Stimulated activated CD4-positive, alpha-beta T cell treated with anti-CD3 and anti-CD28 coated beads, Interleukin-2, amount 100 ng/mL, for 4 hours (primary cell): ENCODE measurements around the gene CATSPER3.

Source experiments
- DNase-seq: peaks from one replicate; pipeline ENCODE4 v3.0.0-alpha.2; 2020; ENCODE audit warnings: low read depth

Gene CATSPER3

GRCh38 chr5:134967607-134968006 is at the start of gene CATSPER3:
Gene CATSPER3, plus strand, starts transcription at chr5:134967907. Its CDS starts 85 bp downstream, at chr5:134967992.
- DNase-seq = no peak

DNA sequence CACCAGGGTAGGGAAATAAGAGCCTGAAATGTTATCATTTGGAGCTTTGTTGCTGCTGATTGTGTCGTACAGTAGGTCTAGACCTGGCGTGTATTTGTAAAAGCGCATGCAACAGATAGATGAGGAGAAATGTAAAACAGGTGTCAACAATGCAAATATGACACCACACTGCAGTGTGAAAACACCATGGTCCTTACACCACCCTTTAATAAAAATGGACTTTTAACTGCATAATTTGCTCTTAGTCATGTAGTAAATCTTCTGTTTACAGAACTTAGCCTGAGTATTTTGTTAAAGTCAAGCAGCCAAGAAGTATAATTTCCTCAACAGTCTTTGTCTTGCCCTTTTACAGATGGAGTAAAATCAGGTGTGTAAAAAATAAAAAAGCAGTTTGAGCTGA is 48.8 kb upstream of the CATSPER3 start:
- DNase-seq = no peak

- DNase-seq = no peak
Observed at GRCh38 chr5:134920848-134921575, 46.7 kb upstream of the CATSPER3 start.

- no peak for DNase-seq
Observed at GRCh38 chr5:134932508-134932907, 35.2 kb upstream of the CATSPER3 start.

DNA sequence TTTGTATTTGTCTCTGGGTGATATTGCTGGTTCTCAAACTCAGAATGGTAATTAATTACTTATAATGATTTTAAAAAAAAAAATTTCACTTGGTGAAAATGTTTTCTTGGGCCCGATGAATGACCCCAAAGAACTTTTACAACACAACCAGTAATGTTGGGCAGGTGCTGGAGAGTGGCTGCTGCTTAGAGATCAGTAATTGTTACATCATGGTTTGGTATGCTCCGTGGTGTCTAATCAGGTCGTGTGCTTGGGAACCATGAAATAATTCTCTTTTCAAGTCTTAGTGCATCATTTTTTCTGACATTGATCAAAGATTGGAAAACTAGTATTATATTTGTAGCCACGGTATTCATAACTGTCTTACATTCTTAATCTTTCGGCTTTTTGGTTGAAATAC is 33.5 kb upstream of the CATSPER3 start:
- no peak for DNase-seq

- no peak for DNase-seq
Observed at GRCh38 chr5:134935711-134936602, 31.8 kb upstream of the CATSPER3 start.

DNA sequence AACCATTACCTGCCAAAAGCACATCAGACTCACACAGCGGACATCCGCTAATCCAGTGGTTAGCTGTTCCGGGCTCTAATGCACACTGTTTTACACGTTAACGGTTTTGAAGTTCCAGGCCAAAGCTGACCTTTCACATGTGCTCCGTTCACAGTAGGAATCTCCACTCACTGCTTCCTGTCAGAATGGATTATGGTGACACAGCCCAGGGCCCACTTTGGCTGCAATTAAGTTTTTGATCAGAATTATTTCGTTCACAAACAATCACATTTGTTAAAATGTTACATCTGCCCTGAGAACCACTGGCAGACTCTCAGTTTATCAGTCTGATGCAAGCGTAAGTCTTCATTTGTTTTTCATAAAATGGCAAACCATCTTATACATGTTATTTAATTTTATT is 30.2 kb upstream of the CATSPER3 start:
- no peak for DNase-seq

DNA sequence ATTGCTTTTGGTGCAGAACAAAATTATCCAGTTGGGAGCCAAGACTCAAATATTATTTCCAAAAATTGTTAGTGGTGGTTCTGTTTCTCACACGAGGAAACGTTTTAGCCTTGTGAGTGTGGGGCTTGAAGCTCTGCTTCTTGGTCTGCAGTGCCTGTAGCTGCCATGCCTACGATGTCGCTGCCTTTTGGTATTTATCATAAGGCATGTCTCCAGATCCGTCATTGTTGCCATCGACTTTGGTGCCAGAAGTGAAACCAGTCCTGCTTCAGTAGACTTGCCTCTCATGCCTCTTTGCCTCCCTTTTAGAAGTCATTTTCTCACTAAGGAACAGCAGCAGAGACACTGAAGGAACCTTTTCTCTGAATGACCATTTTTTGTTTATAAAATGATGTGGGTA is 29.7 kb upstream of the CATSPER3 start:
- DNase-seq = no peak

GRCh38 chr5:134939500-134939899 is 28.2 kb upstream of the CATSPER3 start:
- no peak for DNase-seq

DNA sequence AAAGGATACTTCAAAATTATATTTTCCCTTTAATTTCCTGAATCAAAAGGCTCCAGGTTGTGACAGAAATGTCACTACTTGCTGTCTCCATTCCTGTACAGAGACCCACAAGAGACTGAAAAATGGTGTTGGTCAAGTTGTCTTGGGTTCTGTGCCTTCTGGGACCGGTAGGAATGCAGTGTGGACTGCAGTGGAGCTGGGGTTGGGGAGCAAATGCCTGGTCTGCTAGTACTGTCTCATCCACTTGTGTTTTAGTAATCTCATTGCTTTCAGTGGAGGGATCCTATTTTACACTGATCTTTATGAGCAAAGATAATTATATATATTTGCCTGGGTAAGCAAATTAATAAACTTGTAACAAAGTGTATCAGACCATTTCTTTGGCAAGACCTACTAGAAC is 24.2 kb upstream of the CATSPER3 start:
- no peak for DNase-seq

DNA sequence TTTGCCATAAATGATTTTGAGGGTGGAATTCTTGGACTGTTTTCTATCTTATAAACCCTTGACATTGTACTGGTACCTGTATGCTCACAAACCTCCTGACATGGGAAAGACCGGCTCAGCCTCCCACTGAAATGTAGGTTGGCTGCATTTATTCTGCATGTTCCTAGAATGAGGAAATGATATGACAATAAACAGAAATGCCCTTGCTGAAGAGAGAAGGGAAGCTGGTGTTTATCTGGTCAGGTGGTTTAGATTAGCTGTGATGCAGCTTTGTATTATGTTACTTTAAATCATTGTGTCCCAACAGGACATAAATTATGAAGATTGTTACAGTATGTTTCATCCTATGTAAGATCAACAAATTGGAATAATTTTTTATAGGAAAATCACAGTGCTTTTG is 23.1 kb upstream of the CATSPER3 start:
- DNase-seq = no peak

GRCh38 chr5:134945041-134945440 is 22.7 kb upstream of the CATSPER3 start:
- no peak for DNase-seq

DNA sequence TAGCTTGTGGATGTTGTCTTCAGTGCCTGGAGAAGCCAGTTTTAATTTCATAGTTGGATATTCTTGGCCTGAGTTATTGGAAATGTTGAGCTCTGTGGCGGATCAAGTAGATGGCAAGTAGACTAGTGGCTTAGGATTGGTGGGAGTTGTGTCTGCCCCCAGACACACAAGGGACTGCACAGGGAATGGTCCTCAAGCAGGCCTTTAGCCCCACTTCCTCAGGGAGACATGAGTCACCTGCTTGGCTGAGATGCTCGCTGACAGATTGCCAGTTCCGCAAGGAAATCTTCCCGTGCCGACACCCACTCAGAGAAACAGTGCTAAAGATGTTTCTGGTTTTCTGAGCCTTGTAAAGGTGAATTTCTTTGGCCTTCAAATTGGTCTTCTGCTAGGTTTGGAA is 18.8 kb upstream of the CATSPER3 start:
- no peak for DNase-seq

DNA sequence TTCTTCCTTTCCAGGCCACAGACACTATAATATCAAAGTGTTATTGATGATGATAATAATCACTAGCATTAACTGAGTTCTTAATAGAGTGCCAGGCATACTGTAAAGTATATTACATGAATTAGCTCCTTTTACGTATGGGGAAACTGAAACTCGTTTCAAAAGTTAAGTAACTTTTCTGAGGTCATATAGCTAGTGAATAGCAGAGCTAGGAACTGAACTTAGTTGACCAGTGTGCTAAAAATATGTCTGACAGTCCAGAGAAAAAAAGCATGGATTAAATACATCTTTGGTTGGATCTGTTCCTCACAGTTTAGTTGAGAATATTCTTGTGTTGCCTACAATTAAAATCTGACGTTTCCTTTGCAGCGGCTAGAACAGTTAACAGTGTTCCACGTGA is 18.4 kb upstream of the CATSPER3 start:
- no peak for DNase-seq

GRCh38 chr5:134957920-134958608 is 9.6 kb upstream of the CATSPER3 start:
- no peak for DNase-seq

DNA sequence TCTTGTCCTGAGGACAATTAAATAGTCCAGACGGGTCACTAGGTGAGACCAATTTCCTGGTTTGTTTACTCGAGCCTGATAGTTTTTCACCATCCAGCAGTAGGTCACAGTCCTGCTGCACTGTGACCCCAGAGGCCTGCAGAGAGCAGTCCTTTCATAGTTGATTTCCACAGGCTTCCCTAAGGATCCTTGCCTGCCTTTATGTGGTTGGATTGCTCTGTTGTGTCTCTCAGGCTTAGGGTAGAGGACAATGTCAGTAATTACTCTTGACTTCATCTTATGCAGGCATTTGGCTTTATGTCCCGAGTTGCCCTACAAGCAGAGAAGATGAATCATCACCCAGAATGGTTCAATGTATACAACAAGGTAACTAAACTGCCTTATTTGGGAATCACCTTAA is 9.0 kb upstream of the CATSPER3 start:
- no peak for DNase-seq

DNA sequence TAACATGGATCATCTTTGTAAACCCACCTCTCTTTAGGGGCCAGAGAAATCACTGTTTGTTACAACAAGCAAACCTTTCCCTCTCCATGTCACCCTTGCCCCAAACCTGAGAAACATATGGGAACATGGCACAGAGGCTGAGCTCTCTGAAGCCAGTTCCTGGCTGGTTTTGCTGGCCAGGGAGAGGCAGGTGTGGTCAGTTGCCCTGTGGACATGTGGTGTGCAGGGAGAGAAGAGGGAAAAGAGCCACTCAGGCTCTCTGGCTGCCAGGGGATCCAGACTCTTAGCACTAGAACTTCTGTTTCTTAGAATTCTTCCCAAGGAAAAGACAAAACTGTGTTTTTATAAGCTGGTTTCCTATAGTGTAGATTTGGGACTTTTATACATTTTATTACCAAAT is 4.6 kb upstream of the CATSPER3 start:
- no peak for DNase-seq

- no peak for DNase-seq
Observed at GRCh38 chr5:134964359-134965270, 3.1 kb upstream of the CATSPER3 start.

DNA sequence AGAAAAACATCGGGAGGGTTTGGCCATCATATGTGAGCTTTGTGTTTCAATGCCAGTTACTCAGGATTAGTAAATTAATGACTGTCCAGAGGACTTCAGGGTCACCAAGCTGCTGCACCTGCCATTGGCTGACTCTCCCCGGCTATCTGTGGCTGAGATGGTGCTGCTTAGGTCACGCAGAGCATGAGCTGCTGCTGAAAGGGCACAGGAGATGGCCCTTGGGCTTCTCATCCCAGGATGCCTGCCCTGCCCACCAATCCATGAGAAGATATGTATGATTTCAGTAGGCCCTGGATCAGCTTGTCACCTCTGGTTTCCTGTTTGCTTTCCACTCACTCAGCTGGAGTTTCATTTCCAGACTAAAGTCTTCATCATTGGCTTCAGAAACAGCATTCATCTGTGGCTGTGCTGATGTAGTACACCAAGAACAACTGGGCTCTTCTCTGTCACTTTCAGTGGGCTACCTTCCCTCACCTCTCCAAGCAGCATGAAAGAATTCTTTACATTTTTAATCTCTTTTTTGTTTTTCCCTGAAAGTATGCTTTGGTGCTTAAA is 2.4 kb upstream of the CATSPER3 start:
- DNase-seq = no peak

DNA sequence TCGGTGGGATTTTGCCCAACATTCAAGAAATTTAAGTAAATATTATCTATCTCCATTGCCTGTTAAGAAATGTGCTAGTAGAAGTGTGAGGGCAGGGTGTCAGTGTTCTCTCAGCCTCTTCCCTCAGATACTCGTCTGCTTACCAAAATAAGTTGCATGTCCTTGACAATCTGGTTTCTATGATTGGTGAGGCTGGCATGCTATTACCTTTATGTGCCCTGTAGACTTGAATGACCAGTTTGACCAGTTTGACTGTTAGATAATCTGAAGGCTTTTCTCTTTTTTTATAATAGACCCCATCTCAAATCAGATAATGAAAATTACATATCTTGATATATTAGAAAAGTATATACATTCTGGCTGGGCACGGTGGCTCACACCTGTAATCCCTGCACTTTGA is 348 bp downstream of the CATSPER3 start:
- DNase-seq = no peak

GRCh38 chr5:134969166-134969565 is 1.5 kb downstream of the CATSPER3 start:
- no peak for DNase-seq
